CD4-positive, alpha-beta T cell (primary cell): ENCODE data around the gene KLK1. TPM values are rescaled to one million over a fixed set of nuclear protein-coding genes. Genes with fewer than 3 reads are reported as not detected.

ENCODE experiments used
- ATAC-seq: fragments of 200-7000 bp; cut with Tn5 transposase; one replicate; pipeline ENCODE4 v1.10.0; 2022; ENCODE audit warnings: mild to moderate bottlenecking; ENCODE audit not compliant: poor library complexity
- CTCF ChIA-PET: fragments of 350-600 bp; sonication (Branson Sonifier 250); formaldehyde crosslinking; loops from one replicate; lab custom pipeline; 2021; ENCODE audit warnings: antibody characterized with exemption, inconsistent platforms; lab: Charles Lee
- POLR2A ChIA-PET: fragments of 350-600 bp; sonication (Branson Sonifier 250); formaldehyde crosslinking; loops from one replicate; lab custom pipeline; 2021; ENCODE audit warnings: antibody characterized with exemption, inconsistent platforms; lab: Charles Lee
- DNase-seq, 14 experiments: peaks; one replicate each; pipeline ENCODE4 v3.0.0-alpha.2; 2013 to 2020; ENCODE audit warnings: mixed read lengths in 2 of 14
- H3K27ac ChIP-seq, 2 donors: one replicate each; pipeline versions ENCODE4 v1.5.1 to v1.7.0; 2013; ENCODE audit warnings: low read length in 2 of 2, low read depth in 1 of 2, mild to moderate bottlenecking in 1 of 2
- H3K27me3 ChIP-seq, 2 experiments: 1 replicate in 1 of 2; 2 replicates in 1 of 2; pipeline versions ENCODE4 v1.6.1 to v1.7.0; 2013; ENCODE audit warnings: low read length in 2 of 2, control low read depth in 1 of 2, mild to moderate bottlenecking in 1 of 2, moderate library complexity in 1 of 2; ENCODE audit not compliant: insufficient read depth in 2 of 2, control insufficient read depth in 1 of 2
- H3K36me3 ChIP-seq: one replicate; pipeline ENCODE4 v1.6.1; 2013; ENCODE audit warnings: low read length, control low read depth; ENCODE audit not compliant: insufficient read depth
- H3K4me1 ChIP-seq: one replicate; pipeline ENCODE4 v1.6.1; 2013; ENCODE audit warnings: low read length, control low read depth; ENCODE audit not compliant: insufficient read depth
- H3K4me3 ChIP-seq: one replicate; pipeline ENCODE4 v1.5.1; 2013; ENCODE audit warnings: mild to moderate bottlenecking, low read length, moderate library complexity
- H3K9me3 ChIP-seq, 2 experiments: 1 replicate in 1 of 2; 2 replicates in 1 of 2; pipeline versions ENCODE4 v1.6.1 to v1.7.0; 2013; ENCODE audit warnings: low read length in 2 of 2, mild to moderate bottlenecking in 2 of 2, control low read depth in 1 of 2, moderate library complexity in 1 of 2; ENCODE audit not compliant: control insufficient read depth in 1 of 2, insufficient read depth in 1 of 2
- H3K27ac Mint-ChIP-seq: one replicate; pipeline ENCODE4 v1.8.0; 2020; ENCODE audit warnings: mixed read lengths
- H3K27me3 Mint-ChIP-seq: one replicate; pipeline ENCODE4 v1.8.0; 2021; ENCODE audit warnings: mixed read lengths
- H3K36me3 Mint-ChIP-seq: one replicate; pipeline ENCODE4 v1.8.0; 2021; ENCODE audit warnings: low read depth, mixed read lengths
- H3K4me1 Mint-ChIP-seq: one replicate; pipeline ENCODE4 v1.8.0; 2021; ENCODE audit warnings: low read depth, mixed read lengths
- H3K4me3 Mint-ChIP-seq: one replicate; pipeline ENCODE4 v1.8.0; 2020; ENCODE audit warnings: mild to moderate bottlenecking, mixed read lengths
- H3K9me3 Mint-ChIP-seq: one replicate; pipeline ENCODE4 v1.8.0; 2020; ENCODE audit warnings: mixed read lengths
- CTCF ChIP-seq: fragments of 200-600 bp; IDR thresholded peaks from one replicate; pipeline ENCODE4 v1.8.0; 2022; ENCODE audit warnings: antibody characterized with exemption, mild to moderate bottlenecking
- intact Hi-C, 2 experiments: fragments of 100-400 bp; cut with DNase I in 1 of 2; cut with micrococcal nuclease in 1 of 2; formaldehyde crosslinking; loops; one replicate each; pipeline versions ENCODE4 v1.15.1 to v1.9.0; 2023 to 2025; cut with DNase I, micrococcal nuclease
- total RNA-seq, 174 experiments: library from RNA in 2 of 174; stranded (reverse) in 2 of 174; gene quantifications; one replicate each; pipeline ENCODE4 v1.2.3 and lab custom pipeline; 2021 to 2026

KLK1 gene
- total RNA-seq, 2 experiments from 2014 or later, result not detected

GRCh38 chr19:50822661-50823208 is 852 bp downstream of the KLK1 start:
- Histone ChIP-seq H3K4me1 (peaks cover 22% of the 10 kb centered on the region), H3K27me3 (peaks cover 32 to 44% of the 10 kb centered on the region in 2 experiments), H3K36me3 (no peaks in the 10 kb centered on the region), H3K9me3 (peaks cover 0 to 33% of the 10 kb centered on the region in 2 experiments), H3K4me3 (no peak overlapping the region), H3K27ac (no peak overlapping the region)
- ChIA-PET POLR2A (no interaction called here), CTCF (no interaction called here)
- no peak overlapping the region for H3K27ac Mint-ChIP-seq
- no peaks in the 10 kb centered on the region for H3K36me3 Mint-ChIP-seq
- no peak overlapping the region for H3K4me3 Mint-ChIP-seq
- DNase-seq, result no peak
- H3K4me1 Mint-ChIP-seq, result peaks cover 18% of the 10 kb centered on the region
- ATAC-seq, result no peak
- no peaks in the 10 kb centered on the region for H3K9me3 Mint-ChIP-seq
- intact Hi-C loops, result no loop called here
- H3K27me3 Mint-ChIP-seq, result peaks cover 75% of the 10 kb centered on the region
- no peak for TF ChIP-seq CTCF

- DNase-seq, result no peak
- peaks cover 79% of the 10 kb centered on the region for H3K27me3 Mint-ChIP-seq
- Histone ChIP-seq H3K4me3 (no peak overlapping the region), H3K27me3 (peaks cover 40 to 50% of the 10 kb centered on the region in 2 experiments), H3K27ac (no peak overlapping the region), H3K4me1 (peaks cover 24% of the 10 kb centered on the region), H3K9me3 (peaks cover 0 to 29% of the 10 kb centered on the region in 2 experiments), H3K36me3 (no peaks in the 10 kb centered on the region)
- intact Hi-C loops, result no loop called here
- TF ChIP-seq CTCF, result no peak
- ChIA-PET CTCF (no interaction called here), POLR2A (no interaction called here)
- H3K9me3 Mint-ChIP-seq, result no peaks in the 10 kb centered on the region
- peaks cover 18% of the 10 kb centered on the region for H3K4me1 Mint-ChIP-seq
- ATAC-seq, result no peak
- H3K4me3 Mint-ChIP-seq, result no peak overlapping the region
- no peak overlapping the region for H3K27ac Mint-ChIP-seq
- no peaks in the 10 kb centered on the region for H3K36me3 Mint-ChIP-seq
These were observed 2.0 kb downstream of the KLK1 start for GRCh38 chr19:50821622-50822021.

- intact Hi-C loops, result no loop called here
- POLR2A ChIA-PET, result no interaction called here
- no peak for DNase-seq
- no peaks in the 10 kb centered on the region for H3K36me3 ChIP-seq
- H3K36me3 Mint-ChIP-seq, result no peaks in the 10 kb centered on the region
- peaks cover 79% of the 10 kb centered on the region for H3K27me3 Mint-ChIP-seq
- no peak overlapping the region for H3K27ac Mint-ChIP-seq
- H3K9me3 ChIP-seq, result peaks cover 0 to 26% of the 10 kb centered on the region in 2 experiments
- H3K4me3 Mint-ChIP-seq, result no peak overlapping the region
- no peak overlapping the region for H3K4me3 ChIP-seq
- no peak for TF ChIP-seq CTCF
- H3K4me1 Mint-ChIP-seq, result peaks cover 18% of the 10 kb centered on the region
- CTCF ChIA-PET, result no interaction called here
- peaks cover 40 to 53% of the 10 kb centered on the region in 2 experiments for H3K27me3 ChIP-seq
- H3K27ac ChIP-seq, result no peak overlapping the region
- no peak for ATAC-seq
- H3K4me1 ChIP-seq, result peaks cover 24% of the 10 kb centered on the region
- H3K9me3 Mint-ChIP-seq, result no peaks in the 10 kb centered on the region
These were observed 2.4 kb downstream of the KLK1 start for GRCh38 chr19:50821248-50821612.
